ENCODE measurements around the gene RAB8A. TPM values are rescaled to one million over a fixed set of nuclear protein-coding genes. Genes with fewer than 3 reads are reported as not detected.

The RAB8A gene
- total RNA-seq, 1 donor from 2014 or later, result 43.3 TPM

- H3K27me3 ChIP-seq (ENCODE audit: control insufficient read depth, insufficient read depth, low read length), result no peaks in the 10 kb centered on the region
- H3K36me3 ChIP-seq (ENCODE audit: control insufficient read depth, insufficient read depth, low read length), result peaks cover 9% of the 10 kb centered on the region
- no peak for TF ChIP-seq CTCF (IDR thresholded peaks at IDR 0.05; ENCODE audit: insufficient read depth, low read length, poor library complexity, severe bottlenecking)
- DNase-seq (ENCODE audit: low read depth), result no peak
- no peak overlapping the region for H3K4me3 ChIP-seq (ENCODE audit: low read depth, low read length)
Measured at GRCh38 chr19:16087940-16088339, 23.7 kb upstream of the RAB8A start.

GRCh38 chr19:16088351-16089009 is 23.2 kb upstream of the RAB8A start:
- Histone ChIP-seq H3K4me3 (ENCODE audit: low read depth, low read length) (no peak overlapping the region), H3K27me3 (ENCODE audit: control insufficient read depth, insufficient read depth, low read length) (no peaks in the 10 kb centered on the region), H3K36me3 (ENCODE audit: control insufficient read depth, insufficient read depth, low read length) (peaks cover 8% of the 10 kb centered on the region)
- no peak for DNase-seq (ENCODE audit: low read depth)
- no peak for TF ChIP-seq CTCF (IDR thresholded peaks at IDR 0.05; ENCODE audit: insufficient read depth, low read length, poor library complexity, severe bottlenecking)

GRCh38 chr19:16089010-16089846 is 22.5 kb upstream of the RAB8A start:
- H3K4me3 ChIP-seq (ENCODE audit: low read depth, low read length), result no peak overlapping the region
- TF ChIP-seq CTCF (IDR thresholded peaks at IDR 0.05; ENCODE audit: insufficient read depth, low read length, poor library complexity, severe bottlenecking), result no peak
- H3K27me3 ChIP-seq (ENCODE audit: control insufficient read depth, insufficient read depth, low read length), result no peaks in the 10 kb centered on the region
- no peak for DNase-seq (ENCODE audit: low read depth)
- peaks cover 7% of the 10 kb centered on the region for H3K36me3 ChIP-seq (ENCODE audit: control insufficient read depth, insufficient read depth, low read length)

GRCh38 chr19:16091546-16092475 is 19.9 kb upstream of the RAB8A start:
- no peak for TF ChIP-seq CTCF (IDR thresholded peaks at IDR 0.05; ENCODE audit: insufficient read depth, low read length, poor library complexity, severe bottlenecking)
- H3K4me3 ChIP-seq (ENCODE audit: low read depth, low read length), result no peak overlapping the region
- H3K27me3 ChIP-seq (ENCODE audit: control insufficient read depth, insufficient read depth, low read length), result no peaks in the 10 kb centered on the region
- H3K36me3 ChIP-seq (ENCODE audit: control insufficient read depth, insufficient read depth, low read length), result peaks cover 3% of the 10 kb centered on the region
- no peak for DNase-seq (ENCODE audit: low read depth)

GRCh38 chr19:16094360-16095070 is 17.2 kb upstream of the RAB8A start:
- DNase-seq (ENCODE audit: low read depth), result no peak
- no peaks in the 10 kb centered on the region for H3K36me3 ChIP-seq (ENCODE audit: control insufficient read depth, insufficient read depth, low read length)
- H3K27me3 ChIP-seq (ENCODE audit: control insufficient read depth, insufficient read depth, low read length), result no peaks in the 10 kb centered on the region
- no peak for TF ChIP-seq CTCF (IDR thresholded peaks at IDR 0.05; ENCODE audit: insufficient read depth, low read length, poor library complexity, severe bottlenecking)
- H3K4me3 ChIP-seq (ENCODE audit: low read depth, low read length), result no peak overlapping the region

Data from kidney epithelial cell (primary cell).